NCI-H128 (cell line): ENCODE measurements around the gene LONP2.

Source experiments
- DNase-seq: peaks from one replicate; lab custom pipeline; 2025; ENCODE audit not compliant: unreplicated experiment; lab: John Stamatoyannopoulos, UW

The LONP2 gene, protein sequence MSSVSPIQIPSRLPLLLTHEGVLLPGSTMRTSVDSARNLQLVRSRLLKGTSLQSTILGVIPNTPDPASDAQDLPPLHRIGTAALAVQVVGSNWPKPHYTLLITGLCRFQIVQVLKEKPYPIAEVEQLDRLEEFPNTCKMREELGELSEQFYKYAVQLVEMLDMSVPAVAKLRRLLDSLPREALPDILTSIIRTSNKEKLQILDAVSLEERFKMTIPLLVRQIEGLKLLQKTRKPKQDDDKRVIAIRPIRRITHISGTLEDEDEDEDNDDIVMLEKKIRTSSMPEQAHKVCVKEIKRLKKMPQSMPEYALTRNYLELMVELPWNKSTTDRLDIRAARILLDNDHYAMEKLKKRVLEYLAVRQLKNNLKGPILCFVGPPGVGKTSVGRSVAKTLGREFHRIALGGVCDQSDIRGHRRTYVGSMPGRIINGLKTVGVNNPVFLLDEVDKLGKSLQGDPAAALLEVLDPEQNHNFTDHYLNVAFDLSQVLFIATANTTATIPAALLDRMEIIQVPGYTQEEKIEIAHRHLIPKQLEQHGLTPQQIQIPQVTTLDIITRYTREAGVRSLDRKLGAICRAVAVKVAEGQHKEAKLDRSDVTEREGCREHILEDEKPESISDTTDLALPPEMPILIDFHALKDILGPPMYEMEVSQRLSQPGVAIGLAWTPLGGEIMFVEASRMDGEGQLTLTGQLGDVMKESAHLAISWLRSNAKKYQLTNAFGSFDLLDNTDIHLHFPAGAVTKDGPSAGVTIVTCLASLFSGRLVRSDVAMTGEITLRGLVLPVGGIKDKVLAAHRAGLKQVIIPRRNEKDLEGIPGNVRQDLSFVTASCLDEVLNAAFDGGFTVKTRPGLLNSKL

DNA sequence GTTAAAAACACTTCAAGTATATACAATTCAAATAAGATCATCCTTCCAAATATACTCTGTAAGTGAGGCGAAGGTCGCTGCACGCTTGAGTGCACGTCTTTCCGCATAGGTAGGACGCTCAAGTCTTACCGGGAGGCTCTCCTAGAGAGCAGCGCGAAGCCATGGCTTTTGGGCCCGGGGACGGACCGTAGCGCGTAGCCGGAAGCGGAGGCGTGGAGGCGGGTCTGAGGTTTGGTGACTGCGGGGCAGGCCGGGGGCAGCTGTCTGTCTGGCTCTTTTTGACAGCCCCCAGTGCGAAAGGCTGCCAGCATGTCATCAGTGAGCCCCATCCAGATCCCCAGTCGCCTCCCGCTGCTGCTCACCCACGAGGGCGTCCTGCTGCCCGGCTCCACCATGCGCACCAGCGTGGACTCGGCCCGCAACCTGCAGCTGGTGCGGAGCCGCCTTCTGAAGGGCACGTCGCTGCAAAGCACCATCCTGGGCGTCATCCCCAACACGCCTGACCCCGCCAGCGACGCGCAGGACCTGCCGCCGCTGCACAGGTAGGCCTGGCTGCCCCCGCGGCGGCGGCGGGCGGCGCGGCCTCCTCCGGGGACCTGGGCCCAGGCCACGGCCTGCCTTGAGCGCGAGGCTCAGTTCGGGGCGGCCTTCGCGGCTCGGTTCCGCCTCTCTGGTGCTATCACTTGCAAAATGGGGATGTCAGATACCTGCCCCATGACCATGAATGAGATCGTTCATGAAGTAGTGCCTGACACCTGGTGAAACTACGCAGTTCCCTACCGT, at the start of gene LONP2:
Gene LONP2, plus strand, starts transcription at position 221 of the 783 bp plus-strand sequence. Its CDS starts 89 bp downstream, at position 310.
- DNase-seq, result peak; percentile 61

DNA sequence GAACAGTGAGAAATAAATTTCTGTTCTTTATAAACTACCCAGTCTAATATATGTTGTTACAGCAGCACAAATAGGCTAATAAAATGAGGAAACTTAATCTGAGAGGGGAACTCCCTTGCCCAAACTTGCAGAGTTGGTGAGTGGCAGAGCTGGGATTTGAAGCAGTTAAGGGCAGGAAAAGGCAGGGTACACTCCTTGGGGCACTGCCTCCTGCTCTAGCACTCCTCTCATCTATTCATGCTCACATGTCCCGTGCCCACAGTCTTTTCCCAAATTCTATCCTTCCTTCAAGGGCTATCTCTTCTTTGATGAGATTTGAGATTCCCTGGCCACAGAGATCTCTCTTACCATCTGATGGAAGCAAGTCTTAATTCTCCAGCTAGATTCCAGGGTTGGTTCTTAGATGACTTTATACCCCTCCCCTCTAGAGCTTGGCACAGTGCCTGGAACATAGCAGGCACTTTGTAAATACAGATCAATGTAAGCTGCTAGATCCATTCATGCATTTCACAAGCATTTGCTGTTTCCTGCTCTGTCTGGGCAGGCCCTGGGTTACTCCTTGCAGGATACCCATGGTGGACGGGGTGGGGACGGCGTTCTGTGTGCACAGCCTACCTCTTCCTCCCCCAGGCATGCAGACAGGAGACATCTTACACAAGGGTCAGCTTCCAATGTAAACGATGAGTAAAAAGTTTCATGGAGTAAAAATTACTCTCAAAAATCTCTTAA, 49.1 kb upstream of the LONP2 start:
- no peak for DNase-seq

DNA sequence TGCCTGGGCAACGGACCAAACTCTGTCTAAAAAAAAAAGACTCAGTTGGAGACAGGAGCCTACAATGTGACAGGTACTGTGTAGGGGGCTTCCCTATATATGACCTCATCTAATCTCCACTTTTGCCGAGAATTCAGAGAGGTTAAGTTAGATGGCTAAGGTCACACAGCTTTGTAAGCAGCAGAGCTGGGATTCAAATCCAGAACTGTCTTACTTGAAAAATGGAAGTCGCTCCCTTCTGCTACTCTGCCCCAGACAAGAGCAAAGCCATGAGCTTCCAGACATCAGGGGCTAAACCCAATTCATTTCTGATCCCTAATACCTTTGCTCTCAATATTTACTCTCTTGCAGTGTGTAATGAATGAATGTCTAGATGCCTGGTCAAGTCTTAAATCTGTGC, 46.8 kb upstream of the LONP2 start:
- DNase-seq, result no peak

DNA sequence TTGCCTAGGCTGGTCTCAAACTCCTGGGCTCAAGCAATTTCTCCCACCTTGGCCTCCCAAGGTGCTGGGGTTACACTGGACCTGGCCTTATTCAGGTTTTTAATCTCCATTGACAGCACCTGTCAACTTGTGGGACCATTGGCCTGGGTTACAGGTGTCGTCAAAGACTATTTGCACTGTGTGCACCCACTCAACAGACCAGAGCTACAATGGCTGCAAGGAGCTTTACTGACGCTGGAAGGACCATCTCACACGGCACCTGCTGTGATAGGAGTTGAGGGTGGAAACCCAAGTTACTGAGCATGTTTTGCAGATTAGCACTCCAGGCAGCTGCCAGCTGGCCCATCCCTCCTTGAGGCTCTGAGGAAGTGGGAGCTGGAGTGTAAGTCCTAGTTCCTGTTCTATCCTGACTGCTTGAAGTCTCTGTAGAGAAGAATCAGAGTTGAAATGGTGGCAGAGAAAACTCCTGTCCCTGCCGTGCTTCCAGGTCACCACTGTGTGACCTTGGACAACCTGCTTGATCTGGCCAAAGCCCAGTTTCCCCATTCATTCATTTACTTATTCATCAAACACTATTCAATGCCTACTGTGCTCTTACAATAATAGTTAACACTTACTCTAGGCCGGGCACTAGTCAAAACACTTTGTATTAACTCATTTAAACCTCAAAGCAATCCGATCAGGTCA, 42.4 kb upstream of the LONP2 start:
- no peak for DNase-seq

DNA sequence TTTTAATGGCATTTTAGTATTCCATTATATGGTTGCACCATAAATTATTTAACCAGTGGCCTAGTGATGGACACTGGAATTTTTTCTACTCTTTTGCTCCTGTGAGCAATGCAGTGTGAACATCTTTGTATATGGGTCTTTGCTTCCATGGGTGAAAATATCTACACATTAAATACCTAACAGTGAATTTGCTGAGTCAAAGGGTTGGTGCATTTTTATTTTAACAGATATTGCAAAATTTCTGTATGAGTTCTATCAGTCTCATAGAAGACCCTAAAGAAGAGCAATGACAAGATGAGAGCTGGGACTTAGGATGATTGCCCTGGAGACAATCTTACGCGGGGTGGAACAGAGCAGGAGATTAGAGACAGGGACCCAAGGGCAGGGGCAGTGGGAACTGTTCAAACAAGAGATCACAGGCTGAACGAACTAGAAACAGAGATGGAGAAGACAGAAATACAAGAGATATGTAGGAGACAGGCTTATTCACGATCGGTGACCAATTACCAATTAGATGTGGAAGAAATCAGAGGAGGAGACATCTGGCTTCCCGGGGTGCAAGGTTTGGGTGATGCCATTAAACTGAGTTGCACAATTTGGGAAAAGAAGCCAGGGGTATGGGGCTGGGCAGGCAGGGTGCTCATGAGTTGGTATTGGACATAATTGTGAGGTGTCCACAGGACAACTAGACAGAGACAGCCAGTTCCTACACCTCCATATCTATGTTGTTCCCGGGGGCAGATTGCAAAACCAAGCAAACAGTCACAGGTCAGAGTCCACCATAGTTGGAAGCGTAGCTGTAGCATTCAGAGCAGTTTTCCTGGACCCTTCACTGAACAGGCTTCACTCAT, 39.9 kb upstream of the LONP2 start:
- no peak for DNase-seq

DNA sequence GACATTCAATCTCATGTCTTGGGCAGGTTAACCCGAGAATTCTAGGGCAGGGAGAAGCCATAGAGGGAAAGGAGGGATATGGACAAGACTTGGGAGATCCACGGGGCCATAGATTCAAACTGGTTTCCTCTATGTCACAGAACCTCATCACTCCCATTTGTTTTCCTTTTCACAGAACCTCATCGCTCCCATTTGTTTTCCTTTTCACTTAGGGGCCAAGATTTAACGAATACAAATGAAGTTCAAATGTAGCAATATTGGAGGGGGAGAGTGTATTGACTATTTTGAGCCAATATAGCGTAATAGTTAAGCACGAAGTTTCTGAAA, 39.3 kb upstream of the LONP2 start:
- no peak for DNase-seq

DNA sequence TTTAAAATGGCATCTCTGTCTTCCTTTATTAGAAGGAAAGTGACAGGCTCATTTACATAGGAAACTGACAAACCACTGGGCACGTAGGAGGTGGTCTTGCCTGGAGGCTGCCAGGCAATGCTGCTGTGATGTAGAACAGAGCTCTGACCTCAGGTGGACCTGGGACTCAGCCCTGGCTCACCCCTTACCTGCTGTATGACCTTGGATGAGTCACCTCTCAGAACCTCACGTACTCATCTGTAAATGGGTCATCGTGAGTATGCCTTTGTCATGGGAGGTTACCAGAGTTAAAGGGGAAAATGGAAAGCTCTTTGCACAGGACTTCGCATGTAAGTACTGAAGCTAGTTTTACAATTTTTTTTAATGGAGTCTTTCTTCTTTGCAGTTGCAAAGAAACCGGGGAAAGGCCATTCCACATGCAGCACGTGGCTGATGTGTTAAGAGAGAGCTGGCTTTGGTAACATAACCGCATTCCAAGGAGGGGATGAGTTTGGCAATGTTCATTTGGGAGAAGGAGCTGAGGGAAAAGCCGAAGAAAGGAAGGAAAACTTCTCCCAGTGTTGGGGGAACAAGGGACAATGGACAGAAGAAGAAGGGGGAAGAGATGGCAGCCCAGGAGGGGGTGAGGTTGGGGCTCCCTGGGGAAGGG, 37.4 kb upstream of the LONP2 start:
- DNase-seq, result no peak

DNA sequence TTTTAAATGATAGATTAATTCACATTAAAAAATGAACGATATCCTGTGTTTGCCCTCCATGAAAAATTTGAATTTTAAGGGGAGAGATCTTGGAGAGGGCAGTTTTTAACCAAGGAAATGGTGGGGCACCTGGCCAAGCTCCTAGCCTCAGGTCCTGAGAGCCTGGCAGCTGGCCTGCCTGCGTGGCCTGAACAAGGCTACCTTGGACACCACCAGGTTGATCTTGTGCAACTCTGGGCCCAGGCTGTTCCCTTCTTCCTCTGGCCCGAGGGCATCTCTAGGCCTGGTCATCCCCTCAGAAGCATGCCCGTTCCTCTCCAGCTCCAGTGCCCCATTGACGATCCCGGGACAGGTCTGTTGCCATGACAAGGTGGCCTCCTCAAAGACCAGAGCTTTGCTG, 33.4 kb upstream of the LONP2 start:
- DNase-seq, result no peak

DNA sequence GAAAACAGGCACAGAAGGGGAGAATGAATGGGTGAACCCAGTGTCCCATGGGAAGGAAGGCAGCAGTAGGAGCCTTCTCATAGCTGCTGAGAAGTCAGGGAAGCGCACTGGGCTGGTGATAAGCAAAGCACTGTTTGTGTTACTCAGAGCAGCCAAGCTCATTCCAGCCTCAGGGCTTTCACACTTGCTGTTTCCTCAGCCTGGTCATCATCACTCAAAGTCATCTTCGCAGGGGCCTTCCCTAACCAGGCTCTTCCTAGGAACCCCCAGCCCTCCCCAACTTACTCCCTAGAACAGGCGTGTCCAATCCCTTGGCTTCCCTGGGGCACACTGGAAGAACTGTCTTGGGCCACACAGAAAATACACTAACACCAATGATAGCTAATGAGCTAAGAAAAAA, 32.1 kb upstream of the LONP2 start:
- no peak for DNase-seq

DNA sequence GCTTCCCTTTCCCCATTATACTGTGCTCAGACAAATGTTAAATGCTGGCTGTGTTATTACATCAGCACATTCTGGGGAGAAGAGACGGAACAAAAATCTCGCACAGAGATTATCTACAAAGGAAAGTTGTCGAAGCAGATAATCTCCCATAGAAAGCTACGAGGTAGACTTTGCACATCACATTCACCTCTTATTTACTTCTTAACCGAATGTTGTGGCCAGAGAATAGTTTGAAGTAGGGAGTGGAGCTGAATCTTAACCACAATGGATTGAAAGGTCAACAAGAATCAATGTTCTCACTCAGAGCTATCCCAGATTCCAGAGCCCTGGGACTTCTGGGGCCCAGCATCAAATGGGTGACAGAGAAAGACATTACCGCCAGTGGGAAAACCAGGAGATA, 28.4 kb upstream of the LONP2 start:
- DNase-seq, result no peak

DNA sequence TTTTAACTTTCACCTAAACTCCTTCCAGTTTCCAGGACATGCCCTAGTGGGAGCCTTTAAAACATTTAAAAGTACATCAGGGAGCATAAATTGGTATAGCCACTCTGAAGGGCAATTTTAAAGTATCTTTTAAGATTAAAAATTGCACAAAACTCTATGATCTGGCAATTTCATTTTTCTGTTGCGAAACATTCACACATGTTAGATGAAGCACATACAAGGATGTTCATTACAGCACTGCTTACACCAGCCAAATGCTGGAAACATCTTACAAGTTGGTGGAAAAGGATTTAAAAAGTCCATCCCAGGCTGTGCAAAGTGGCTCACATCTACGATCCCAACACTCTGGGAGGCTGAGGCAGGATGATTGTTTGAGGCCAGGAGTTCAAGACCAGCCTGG, 26.4 kb upstream of the LONP2 start:
- DNase-seq, result no peak

DNA sequence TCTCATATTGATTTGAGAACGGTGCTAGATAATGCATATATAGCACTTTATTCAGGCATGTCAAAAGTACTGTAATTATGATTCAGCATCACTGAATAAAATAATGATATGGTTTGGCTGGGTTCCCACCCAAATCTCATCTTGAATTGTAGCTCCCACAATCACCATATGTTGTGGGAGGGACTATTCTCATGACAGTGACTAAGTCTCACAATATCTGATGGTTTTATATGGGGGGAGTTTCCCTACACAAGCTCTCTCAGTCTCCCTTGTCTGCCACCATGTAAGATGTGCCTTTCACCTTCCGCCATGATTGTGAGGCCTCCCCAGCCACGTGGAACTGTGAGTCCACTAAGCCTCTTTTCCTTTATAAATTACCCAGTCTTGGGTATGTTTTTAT, 25.6 kb upstream of the LONP2 start:
- no peak for DNase-seq

DNA sequence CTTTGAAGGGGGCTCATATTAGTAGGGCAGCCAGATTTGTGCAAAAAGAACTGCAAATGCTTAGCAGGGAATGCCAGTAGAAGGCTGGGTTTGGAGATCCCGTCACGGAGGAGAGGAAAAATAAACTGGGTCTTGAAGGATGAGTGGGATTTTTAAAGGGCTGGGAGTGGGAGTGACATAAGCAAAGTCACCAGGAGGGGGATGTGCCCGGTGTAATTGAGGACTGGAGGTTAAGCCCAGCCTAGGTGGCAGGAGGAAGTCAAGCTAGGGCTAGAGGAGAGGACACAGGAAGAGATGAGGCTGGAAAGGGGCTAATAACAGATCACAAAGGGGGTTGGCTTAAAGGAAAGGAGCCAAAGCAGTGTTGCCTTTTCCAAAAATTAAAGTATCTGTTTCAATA, 23.2 kb upstream of the LONP2 start:
- no peak for DNase-seq

DNA sequence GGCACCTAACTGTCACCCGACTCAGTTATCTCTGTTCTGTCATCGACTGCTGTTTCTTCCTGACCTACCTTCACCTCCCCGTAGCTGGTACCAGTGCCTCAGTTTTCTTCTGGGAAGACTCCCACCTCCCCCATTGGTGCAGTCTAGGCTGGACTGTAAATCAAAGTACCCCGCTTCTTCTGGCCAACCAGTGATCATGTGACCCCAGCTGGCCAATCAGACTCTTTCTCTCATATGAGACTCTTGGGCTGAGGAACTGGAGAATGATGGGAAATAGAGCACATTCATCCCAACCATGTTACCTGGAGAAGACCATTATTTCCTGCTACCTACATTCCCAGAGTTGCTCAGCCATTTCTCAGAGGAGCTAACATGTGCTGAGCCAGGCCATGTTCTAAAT, 20.6 kb upstream of the LONP2 start:
- DNase-seq, result no peak

DNA sequence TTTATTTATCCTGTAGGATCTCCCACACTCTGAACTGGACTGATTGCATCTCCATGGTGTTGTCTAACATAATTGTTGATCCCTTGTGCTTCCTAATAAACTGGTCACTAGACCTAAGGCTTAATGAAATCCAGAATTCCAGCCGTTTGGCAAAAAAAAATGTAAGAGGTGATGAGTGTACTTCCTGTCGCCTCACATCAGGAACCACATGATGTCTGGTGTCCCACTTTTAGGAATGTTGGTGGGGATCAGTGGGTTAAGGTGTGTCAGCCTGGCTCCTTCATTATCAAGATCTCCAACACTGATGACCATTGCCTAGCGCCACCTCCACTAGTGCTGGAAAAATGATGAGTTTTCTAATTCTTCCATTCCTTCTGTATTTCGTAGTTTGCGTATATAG, 18.6 kb upstream of the LONP2 start:
- no peak for DNase-seq

DNA sequence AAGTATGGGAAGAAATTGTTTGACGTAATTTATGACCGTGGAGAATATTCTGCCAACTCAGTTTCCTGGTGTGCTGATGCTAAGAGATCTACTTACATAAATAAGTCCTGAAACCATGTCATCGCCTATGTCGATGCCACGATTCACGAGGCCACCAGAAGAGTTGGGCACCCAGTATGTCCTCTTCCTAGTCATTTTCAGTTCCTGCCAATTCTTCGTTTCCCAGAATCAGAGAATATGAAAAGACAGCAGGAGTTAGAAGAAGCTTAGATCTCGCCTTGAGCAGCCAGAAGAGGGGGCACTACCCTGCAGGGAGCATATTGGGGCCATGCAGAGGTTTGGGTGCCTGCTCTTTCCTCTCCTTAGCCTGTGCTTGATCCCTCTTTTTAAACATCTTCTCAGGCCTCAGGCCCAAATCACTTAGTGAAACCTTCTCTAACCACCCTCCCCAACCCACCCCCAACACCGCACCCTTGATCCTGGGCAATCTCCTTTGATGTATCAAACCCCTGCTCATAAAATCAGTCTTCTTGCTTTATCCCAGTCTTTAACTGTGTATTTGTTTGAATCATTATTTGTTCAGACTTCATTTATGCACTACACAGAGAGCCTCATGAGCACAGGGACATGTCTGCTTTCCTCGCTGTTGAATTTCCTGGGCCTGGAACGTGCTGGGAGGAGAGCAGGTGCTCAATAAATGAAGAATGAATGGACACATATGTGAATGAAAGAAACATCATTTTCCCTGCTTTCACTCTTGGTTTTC, 12.2 kb upstream of the LONP2 start:
- no peak for DNase-seq

DNA sequence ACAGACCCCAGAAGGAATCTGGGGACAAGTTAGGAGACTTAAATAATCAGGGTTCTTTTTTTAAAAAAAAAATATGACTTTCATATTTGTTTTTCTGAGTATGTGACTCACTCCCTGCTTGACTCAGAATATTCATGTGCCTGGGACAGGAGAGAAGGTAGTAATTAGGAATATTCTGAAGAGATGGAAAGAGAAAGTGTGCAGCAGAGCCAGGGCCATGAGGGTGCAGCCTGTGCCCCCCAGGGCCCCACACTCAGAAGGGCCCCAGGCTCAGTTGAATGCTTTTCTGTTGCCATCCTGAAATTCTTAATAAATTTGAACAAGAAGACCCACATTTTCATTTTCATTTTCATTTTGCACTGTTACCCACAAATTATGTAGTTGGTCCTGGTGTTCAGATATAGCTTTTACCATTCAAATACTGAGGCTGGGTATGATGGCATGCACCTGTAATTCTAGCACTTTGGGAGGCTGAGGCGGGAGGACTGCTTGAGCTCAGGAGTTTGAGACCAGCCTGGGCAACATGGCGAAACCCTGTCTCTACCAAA, 11.5 kb upstream of the LONP2 start:
- no peak for DNase-seq

DNA sequence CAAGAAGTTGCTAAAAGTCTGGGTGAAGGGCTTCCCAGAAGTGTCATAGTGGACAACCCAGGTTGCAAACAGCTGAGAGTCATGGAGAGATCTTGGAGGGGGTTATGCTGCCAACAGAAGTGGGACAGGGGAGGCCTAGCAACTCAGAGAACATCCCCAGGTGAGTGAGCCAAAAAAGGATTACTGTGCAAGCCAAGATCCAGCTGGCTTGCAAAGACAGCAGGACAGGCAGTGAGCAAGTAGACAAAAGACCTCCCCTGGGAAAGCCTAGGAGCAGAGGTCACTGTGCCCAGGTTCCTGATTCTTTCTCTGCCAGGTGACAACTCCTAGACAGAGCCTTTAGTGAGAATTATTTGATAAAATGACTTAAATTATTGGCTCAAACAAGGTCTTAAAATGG, 9.5 kb upstream of the LONP2 start:
- DNase-seq, result no peak
